GM12864 (cell line): ENCODE results near the gene SH3PXD2A.

Source experiments
- DNase-seq: peaks from one replicate; pipeline ENCODE4 v3.0.0-alpha.2; 2011; ENCODE audit warnings: low read depth
- H3K4me3 ChIP-seq: 2 replicates; pipeline ENCODE4 v1.5.1; 2011; ENCODE audit warnings: mild to moderate bottlenecking, low read depth, low read length, control low read depth
- TF ChIP-seq, protein P1 (sequence below): IDR thresholded peaks from 2 replicates; pipeline ENCODE4 v1.5.1; 2011; ENCODE audit warnings: low read depth, mild to moderate bottlenecking, moderate library complexity, low read length, control low read depth, inconsistent platforms; ENCODE audit errors: missing control alignments

SH3PXD2A gene

DNA sequence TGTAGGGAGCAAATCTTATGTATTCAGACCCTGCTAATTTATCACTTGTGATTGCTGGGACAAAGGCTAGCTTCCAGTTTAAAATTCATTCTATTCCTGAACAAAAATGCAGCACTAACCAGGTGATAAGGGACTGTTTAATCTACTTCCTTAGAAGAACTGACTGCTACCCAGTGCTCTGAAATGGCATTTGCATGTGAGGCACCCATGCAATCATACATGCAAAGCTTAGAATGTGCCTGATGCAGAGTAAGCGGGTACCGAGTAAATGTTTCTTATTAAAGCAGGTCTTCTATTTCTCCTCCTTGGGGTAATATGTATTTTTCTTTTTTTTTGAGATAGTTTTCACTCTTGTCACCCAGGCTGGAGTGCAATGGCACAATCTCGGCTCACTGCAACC is 307.4 kb downstream of the SH3PXD2A start:
- no peak overlapping the region for H3K4me3 ChIP-seq
- TF ChIP-seq, protein P1, sequence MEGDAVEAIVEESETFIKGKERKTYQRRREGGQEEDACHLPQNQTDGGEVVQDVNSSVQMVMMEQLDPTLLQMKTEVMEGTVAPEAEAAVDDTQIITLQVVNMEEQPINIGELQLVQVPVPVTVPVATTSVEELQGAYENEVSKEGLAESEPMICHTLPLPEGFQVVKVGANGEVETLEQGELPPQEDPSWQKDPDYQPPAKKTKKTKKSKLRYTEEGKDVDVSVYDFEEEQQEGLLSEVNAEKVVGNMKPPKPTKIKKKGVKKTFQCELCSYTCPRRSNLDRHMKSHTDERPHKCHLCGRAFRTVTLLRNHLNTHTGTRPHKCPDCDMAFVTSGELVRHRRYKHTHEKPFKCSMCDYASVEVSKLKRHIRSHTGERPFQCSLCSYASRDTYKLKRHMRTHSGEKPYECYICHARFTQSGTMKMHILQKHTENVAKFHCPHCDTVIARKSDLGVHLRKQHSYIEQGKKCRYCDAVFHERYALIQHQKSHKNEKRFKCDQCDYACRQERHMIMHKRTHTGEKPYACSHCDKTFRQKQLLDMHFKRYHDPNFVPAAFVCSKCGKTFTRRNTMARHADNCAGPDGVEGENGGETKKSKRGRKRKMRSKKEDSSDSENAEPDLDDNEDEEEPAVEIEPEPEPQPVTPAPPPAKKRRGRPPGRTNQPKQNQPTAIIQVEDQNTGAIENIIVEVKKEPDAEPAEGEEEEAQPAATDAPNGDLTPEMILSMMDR = no peak
- no peak for DNase-seq

DNA sequence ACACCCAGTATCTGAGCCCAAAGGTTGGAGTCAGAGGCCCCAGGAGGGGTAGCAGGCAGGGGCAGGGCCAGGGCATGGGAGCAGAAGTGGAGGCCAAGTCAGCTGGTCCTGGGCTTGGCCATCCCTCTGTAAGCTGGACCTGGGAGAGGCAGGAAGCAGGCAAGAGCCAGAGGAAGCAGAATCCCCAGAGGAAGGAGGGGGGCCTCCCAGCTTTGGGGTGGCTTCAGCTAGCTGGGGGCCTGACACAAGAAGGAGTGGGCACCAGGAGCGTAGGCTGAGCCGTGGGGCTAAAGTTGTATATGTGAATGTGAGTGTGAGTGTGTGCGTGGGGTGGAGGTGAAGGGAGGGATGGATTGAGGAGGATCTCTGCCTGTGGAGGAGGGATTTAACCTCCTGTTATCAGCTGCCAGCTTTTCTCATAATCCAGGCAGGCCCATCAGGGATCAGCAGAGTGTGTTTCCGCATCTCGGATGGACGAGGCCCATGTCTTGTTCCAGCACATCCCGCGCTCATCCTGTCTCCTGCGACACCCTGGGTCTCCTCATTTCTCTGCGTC is 307.9 kb downstream of the SH3PXD2A start:
- DNase-seq = no peak
- H3K4me3 ChIP-seq = no peak overlapping the region
- TF ChIP-seq, protein P1 = no peak

DNA sequence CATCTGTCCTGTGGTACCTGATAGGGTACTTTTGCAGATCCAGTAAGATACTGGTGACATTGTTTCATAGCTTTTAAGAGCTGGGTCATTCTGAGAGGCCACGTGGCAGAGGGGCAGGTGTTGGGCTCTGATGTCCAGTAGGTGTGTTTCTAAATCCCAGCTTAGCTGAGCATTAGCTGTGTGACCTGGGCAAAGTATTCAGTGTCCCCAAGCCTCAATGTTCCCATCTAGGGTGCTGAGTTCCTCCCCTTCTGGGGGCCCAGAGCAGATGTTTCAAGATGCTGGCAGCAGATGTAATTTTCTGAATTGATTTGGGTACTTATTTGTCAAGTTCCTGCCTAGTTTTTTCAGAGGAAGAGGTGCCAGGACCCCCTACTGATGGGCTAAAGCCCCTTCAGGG is 309.0 kb downstream of the SH3PXD2A start:
- DNase-seq = no peak
- TF ChIP-seq, protein P1 = no peak
- H3K4me3 ChIP-seq = no peak overlapping the region

DNA sequence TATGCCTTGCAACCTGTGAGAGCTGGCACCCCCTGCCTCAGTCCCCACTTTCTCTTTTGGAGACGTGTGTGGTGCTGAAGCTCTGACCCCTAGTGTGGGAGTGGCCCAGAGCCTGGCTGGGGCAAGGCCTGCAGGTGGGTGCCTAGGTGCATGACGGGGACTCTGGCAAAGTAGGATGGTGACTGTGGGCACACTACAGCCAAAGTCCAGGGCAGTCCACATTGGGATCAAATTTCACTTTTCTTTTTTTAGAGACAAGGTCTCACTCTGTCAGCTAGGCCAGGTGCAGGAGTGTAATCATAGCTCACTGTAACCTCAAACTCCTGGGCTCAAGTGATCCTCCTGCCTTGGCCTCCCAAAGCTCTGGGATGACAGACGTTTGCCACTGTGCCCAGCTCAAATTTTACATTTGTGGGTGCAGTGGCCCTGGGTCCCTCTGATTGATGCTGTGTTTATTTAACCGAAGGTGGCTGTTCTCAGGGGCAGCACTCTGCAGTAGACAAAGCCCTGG is 309.6 kb downstream of the SH3PXD2A start:
- TF ChIP-seq, protein P1 = no peak
- no peak overlapping the region for H3K4me3 ChIP-seq
- no peak for DNase-seq

DNA sequence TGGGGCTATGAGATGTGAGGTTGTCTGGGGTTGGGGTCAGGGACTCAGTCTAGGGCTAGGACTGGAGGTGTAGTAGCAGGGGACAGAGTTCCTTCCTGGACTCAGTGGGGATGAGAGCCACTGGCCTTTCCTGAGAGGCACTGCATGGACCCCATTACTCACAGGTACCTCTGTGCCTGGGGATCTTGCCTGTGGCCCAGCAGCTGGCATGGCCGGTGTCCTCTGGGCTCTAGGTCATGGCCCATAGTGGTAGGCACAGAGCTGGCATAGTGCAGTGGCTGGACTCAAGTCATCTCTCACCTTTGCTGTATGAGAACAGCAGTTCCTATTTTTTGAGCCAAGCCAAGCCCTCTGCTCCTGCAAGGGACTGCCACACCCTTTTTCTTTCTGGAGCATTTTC is 310.0 kb downstream of the SH3PXD2A start:
- no peak for DNase-seq
- TF ChIP-seq, protein P1 = no peak
- no peak overlapping the region for H3K4me3 ChIP-seq

DNA sequence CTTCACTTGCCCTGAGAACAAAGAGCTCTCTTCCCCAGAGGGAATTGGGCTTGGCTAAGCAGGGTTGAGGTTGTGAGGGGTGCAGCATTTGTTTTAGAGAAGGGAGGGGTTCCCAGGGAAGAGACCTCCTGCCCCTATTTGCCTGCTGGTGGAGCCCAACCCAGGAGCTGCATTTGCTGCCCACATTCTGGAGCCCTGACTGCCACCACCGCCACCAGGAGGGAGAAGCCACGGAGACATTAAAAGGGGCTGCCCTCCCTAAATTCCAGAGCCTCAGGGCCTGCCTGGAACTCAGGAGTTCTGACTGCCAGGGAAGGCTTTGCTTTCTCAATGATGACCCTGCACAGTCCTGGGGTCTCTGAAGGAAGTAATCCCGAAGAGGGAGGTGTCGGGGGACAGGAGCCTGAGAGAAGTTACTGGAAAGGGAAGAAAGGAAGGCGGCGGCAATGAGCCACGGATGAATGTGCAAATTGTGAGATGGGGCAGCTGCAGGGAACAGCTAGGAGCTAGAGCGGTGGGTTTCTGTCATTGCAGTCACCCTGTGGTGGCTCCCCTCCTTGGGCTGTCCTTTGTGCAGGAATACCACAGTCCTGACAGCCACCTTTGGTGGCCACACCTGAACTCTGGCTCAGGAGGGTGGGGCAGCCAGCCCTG is 310.6 kb downstream of the SH3PXD2A start:
- TF ChIP-seq, protein P1 = no peak
- no peak for DNase-seq
- H3K4me3 ChIP-seq = no peak overlapping the region
